Esophagus mucosa (tissue), 1 donor: ENCODE data around the gene RPLP2. TPM values are rescaled to one million over a fixed set of nuclear protein-coding genes. Genes with fewer than 3 reads are reported as not detected.

ENCODE experiments used
- ATAC-seq: fragments of 200-7000 bp; cut with Tn5 transposase; one replicate; pipeline ENCODE4 v1.9.1; 2020
- total RNA-seq: library from RNA; stranded (reverse); gene quantifications from one replicate; pipeline ENCODE4 v1.2.4, GENCODE V29; 2023
- donor health status: DM: yes; HTN: yes; CAD: no.

Gene RPLP2
- total RNA-seq, 1 donor from 2014 or later, result 2,043 TPM

GRCh38 chr11:774873-775592 lies 34.7 kb upstream of the RPLP2 start:
- peak; percentile 44 for ATAC-seq

DNA sequence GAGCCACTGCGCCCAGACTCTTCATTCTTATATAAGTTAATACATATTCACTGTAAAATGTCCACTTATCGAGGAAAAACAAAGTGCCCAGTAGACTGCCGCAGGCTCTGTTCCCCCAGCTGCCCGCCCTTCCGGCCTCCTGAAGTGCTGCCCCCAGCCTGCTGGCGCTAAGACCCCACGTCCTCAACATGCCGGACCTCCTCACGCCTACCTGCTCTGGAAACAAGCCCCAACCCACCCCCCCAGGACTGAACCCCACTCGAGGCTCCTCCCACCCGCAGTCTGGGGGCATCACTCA lies 33.6 kb upstream of the RPLP2 start:
- no peak for ATAC-seq

DNA sequence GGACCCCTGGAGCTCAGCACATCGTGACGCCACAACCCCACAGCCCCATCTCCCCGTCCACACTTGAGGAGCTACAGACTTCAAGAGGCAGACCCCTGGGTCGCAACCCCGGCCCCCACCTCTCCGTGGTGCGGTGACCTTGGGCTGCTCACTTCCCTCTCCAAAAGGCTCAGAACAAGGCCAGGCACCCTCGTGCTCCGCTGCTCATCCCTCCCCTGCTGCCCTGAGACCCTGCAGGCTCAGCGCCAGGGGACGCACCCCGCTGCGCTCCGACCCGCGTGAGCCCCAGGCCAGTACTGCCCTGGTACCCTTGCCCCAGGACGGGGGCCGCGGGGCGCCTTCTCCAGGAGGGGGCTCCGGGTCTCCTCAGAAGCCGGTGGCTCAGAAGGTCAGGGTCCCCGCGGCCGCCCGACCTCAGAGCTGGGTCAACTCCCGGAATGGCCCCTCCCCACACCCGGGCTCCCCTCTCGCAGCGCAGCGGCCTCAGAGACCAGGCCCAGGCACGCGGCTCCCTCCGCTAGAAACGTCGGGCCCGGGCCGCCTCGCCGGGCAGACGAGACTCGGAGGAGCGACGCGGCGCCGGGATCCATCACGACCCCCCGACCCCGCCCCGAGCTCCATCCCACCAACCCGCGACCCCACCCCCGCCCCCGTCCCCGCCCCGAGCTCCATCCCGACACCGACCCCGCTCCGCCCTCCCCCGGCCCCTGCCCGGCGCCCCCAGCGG lies 33.0 kb upstream of the RPLP2 start:
- ATAC-seq, result peak; percentile 11

- ATAC-seq, result peak; percentile 84
Measured at GRCh38 chr11:777288-778255, 32.2 kb upstream of the RPLP2 start, which contains the start of gene GATD1. TSS of gene GATD1 (minus strand) at chr11:777487. CDS start at chr11:777462, 25 bp downstream.

DNA sequence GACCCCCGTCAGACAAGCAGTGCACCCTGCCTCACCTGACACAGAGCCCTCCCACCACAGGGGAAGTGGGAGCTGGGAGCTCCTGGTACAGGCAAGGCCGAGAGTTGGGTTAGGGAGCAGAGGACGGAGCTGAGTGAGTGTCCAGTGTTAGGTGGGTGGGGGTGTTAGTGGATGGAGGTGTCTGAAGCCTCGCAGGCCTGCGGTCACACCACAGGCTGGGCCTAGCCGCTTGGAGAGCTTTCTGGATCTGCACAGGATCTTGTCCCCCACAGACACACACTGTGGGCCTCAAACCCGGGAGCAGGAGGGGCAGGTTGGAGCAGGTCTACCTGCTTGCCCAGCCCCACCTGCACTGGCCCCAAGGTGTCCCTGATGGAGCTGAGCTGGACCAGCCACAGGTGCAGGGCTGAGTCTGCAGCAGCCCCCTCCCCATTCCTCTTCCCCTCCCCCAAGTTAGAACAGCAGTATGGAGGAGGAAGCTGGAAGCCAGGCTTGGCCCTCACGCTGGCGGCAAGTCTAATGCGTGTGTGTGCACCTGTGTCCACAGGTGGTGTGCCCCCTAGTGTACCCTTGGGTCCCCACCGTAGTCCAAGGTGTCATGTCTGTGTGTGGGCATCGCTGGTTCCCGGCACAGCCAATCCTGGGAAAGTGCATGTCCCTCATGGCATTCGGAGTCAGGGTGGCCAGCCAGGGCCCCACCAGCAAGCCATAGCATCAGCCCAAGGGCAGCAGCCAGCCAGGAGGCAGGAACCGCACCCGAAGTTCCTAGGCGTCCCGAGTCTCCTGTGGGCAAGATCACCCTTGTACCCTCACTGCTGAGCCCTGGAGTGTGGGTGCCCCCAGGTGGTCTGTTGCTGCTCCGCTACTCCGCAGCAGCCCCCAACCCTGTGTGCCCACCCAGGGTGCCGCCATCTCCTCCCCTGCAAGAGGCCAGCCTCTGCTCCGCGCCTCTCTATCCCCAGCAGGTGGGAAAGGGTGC lies 30.5 kb upstream of the RPLP2 start:
- ATAC-seq, result no peak

GRCh38 chr11:779955-780532 lies 29.7 kb upstream of the RPLP2 start:
- no peak for ATAC-seq

- ATAC-seq, result peak; percentile 63
Measured at GRCh38 chr11:782264-783174, 27.2 kb upstream of the RPLP2 start.

GRCh38 chr11:783581-784015 lies 26.2 kb upstream of the RPLP2 start:
- peak; percentile 78 for ATAC-seq

DNA sequence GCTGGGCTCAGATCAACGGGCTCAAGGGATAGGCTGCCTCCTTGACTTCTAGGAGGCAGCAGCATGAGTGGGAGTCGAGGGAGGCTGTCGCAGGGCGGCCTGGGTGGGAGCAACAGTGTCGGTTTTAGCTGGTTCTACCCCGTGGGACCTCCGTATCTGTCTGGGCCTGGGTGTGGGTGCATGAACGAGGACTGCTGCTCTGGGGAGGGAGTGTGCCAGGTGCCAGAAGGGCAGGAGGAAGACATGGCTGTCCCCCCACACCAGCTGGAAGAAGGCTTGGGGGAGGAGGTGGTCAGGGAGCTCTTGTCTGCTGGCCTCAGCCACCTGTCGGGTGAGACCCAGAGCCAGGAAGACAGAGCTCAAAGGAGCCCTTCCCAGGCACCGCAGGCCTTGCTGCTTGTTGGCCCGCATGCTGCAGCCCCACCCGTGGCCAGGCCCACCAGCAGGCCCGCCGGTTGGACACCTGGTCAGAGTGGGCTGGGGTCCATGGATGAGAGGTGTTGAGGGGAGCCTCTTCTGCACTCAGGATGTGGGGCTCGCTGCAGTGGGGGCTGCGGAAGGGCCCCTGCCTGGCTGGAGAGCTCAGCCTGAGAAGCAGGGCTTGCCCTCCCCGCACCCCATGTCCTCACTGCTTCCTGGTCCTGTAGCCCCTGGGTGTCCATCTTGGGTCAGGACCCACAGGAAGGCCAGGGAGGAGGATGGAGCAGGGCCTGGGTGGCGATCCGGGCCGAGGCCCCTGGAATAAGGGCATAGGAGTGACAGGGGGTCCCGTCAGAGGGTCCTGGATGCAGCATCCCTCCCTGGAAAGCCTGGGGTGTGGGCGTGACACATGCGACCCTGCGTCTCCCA lies 23.3 kb upstream of the RPLP2 start:
- no peak for ATAC-seq

GRCh38 chr11:787084-787675 lies 22.6 kb upstream of the RPLP2 start:
- no peak for ATAC-seq

GRCh38 chr11:788009-788640 lies 21.6 kb upstream of the RPLP2 start:
- no peak for ATAC-seq

DNA sequence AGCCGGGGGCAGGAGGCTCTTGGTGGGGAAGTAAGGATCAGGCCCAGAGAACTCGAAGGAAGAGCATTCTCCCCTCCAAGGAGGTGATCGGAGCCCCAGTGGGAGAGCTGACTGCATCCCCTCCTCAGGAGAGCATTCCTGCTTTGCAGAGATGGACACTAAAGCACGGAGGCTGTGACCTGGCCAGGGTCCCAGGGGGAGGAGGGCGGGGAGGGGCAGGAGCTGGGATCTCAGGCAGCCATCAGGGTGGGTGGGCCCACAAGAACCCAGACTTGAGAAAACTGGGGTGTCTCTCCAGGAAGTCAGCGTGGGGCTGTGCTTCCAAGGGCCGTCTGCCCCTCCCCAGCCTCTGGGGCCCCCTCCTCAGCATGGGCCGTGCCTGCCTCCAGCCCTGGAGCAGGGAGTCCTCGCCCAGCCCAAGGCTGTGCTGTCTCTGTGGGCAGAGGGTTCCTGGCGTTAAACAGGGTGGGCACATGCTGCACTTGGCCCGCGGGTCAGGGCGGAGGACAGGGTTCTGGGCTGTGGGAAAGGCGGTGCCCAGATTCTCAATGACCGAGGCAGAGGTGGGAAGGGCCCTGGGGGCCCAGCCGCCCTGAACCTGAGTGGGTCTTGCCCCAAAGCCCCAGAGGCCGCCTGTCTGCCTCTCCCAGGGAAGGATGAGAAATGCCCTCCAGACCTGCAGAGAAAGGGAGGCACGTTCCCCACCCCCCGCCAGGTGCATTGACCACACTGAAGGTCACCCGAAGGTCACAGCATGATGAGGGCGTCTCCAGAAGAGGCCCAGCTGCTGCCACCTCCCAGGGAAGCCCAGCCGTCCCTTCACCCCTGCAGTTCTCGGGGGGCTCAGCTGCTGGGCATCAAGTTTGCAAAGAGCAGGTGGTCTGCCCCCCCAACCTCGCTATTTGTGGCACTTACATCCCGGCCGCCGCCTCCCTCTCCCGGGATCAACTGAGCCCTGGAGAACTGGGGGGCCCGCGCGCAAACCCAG lies 20.5 kb upstream of the RPLP2 start:
- ATAC-seq, result no peak

- no peak for ATAC-seq
Measured at GRCh38 chr11:789943-790342, 19.8 kb upstream of the RPLP2 start, which contains the start of gene CEND1. TSS of gene CEND1 (minus strand) at chr11:790090. CDS start at chr11:788576, 1,514 bp downstream.

- no peak for ATAC-seq
Measured at GRCh38 chr11:790721-791564, 18.8 kb upstream of the RPLP2 start.

GRCh38 chr11:791658-792534 lies 17.9 kb upstream of the RPLP2 start:
- ATAC-seq, result no peak
